ENCODE results near the gene EXOC7. TPM values are rescaled to one million over a fixed set of nuclear protein-coding genes. Genes with fewer than 3 reads are reported as not detected.

The EXOC7 gene
- total and polyA plus RNA-seq, 12 donors: 65.7 to 145 (median 95.8) TPM

DNA sequence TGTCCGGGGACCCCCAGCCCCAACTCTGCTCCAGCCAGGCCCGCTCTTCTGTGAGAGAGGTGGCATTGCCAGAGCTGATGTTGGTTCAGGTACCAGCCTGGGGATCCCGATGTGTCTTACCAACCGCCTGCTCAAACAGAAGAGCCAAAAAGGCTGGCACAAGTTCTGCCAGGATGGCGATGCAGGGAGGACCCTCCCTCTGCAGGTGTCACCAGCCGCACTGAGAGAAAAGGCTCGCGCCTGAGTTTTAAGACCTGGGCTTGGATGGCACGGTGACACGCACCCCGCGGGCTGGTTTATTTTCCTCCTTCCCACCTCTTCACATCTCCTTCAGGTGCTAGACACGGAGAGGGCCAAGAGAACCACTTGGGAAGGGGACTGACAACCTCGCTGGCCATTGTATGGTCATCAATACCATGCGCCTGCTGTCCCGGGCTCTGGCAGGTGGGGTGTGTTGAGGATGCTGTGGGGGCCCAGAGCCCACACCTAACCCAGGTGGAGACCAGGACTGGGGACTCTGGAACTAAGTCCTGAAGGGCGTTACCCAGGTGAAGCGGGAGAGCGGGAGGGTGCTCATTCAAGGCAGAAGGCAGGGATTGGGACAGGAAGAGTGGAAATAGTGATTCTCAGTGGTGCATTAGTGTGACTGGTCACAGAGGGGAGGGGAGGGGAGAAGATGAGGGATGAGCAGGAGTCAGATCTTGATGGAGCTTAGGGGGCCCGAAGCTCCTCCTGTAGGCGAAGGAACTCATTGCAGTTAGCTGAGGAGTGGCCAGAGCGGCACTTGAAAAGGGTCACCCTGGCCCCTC lies 21.2 kb upstream of the EXOC7 start:
- intact Hi-C loops (cut with DNase I): loop anchor here in 1 of 2 donors (5.0 kb wide), 2 partner anchors 58 to 173 kb away; no protein-coding TSS in a partner anchor
- no peak for TF ChIP-seq POLR2A (IDR thresholded peaks at IDR 0.05)
- TF ChIP-seq, protein P1, sequence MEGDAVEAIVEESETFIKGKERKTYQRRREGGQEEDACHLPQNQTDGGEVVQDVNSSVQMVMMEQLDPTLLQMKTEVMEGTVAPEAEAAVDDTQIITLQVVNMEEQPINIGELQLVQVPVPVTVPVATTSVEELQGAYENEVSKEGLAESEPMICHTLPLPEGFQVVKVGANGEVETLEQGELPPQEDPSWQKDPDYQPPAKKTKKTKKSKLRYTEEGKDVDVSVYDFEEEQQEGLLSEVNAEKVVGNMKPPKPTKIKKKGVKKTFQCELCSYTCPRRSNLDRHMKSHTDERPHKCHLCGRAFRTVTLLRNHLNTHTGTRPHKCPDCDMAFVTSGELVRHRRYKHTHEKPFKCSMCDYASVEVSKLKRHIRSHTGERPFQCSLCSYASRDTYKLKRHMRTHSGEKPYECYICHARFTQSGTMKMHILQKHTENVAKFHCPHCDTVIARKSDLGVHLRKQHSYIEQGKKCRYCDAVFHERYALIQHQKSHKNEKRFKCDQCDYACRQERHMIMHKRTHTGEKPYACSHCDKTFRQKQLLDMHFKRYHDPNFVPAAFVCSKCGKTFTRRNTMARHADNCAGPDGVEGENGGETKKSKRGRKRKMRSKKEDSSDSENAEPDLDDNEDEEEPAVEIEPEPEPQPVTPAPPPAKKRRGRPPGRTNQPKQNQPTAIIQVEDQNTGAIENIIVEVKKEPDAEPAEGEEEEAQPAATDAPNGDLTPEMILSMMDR (IDR thresholded peaks at IDR 0.05): peak in 1 of 6 experiments; percentile 3
- 80 to 89% (median 84%) methylated on average over 9 to 22 of the region's 22 CpGs for WGBS, 4 donors
- Histone ChIP-seq H3K36me3 (replicated peaks in 1 of 2) (no peaks in the 10 kb centered on the region), H3K9me3 (replicated peaks in 1 of 3) (no peaks in the 10 kb centered on the region), H3K27ac (no peak overlapping the region), H3K4me3 (no peak overlapping the region), H3K4me1 (replicated peaks in 1 of 2) (peaks cover 0 to 4% of the 10 kb centered on the region in 2 donors), H3K27me3 (no peaks in the 10 kb centered on the region)
- no peak for DNase-seq

DNA sequence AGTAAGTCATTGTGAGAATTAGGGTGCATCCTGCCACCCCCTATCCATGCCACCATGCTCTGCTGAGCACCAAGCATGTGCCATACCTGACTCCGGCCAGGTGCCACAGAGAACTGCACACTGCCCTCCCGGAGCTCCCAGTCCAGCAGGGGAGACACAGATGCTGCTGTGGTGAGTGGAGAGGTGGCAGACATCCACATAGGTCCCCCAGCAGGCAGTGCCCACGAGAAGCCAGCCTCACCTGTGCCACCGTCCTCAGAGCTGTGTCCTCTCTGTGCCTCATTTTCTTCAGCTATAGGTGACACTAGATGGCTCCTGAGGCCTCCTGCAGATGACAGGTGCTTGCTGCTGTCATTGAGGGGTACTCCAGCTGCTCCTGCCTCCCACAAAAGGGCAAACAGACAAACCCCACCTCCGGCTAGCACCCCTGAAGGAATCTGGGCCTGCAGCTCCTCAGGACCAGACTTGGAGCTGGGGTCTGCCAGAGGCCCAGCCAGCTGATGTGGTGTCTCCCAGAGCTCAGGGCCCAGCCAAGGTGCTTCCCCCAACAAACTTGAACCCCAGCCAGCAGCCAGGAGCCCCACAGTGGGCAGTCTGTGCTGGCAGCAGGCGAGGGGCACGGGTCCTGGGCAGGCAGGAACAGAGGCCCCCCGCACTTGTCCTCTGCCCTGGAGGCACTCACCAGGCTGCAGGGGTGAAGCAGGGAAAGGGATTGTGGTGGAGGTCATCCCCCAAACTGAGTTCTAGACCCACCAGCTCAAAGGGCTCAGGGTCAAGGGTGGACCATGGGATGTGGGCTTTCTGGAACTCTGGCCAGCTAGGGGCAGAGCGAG lies 20.4 kb upstream of the EXOC7 start:
- TF ChIP-seq, protein P1 (IDR thresholded peaks at IDR 0.05): no peak
- no peak for TF ChIP-seq POLR2A (IDR thresholded peaks at IDR 0.05)
- peaks cover 0 to 4% of the 10 kb centered on the region in 2 donors for H3K4me1 ChIP-seq (replicated peaks in 1 of 2)
- 57 to 81% (median 65%) methylated on average over 5 to 9 of the region's 9 CpGs for WGBS, 4 donors
- no peak overlapping the region for H3K27ac ChIP-seq
- no peaks in the 10 kb centered on the region for H3K9me3 ChIP-seq (replicated peaks in 1 of 3)
- H3K4me3 ChIP-seq: no peak overlapping the region
- no peaks in the 10 kb centered on the region for H3K36me3 ChIP-seq (replicated peaks in 1 of 2)
- DNase-seq: no peak
- intact Hi-C loops (cut with DNase I): loop anchor here in 1 of 2 donors (2.0 to 5.0 kb wide), 3 partner anchors 58 to 173 kb away; no protein-coding TSS in a partner anchor
- H3K27me3 ChIP-seq: no peaks in the 10 kb centered on the region

DNA sequence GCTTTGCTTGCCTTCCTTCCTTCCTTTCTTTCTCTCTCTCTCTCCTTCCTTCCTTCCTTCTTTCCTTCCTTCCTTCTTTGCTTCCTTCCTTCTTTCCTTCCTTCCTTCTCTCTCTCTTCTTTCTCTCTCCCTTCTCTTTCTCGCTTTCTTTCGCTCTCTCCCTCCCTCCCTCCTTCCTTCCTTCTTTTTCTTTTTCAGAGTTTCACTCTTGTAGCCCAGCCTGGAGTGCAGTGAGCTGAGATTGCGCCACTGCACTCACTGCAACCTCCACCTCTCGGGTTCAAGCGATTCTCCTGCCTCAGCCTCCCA lies 19.6 kb upstream of the EXOC7 start:
- TF ChIP-seq POLR2A (IDR thresholded peaks at IDR 0.05): no peak
- TF ChIP-seq, protein P1 (IDR thresholded peaks at IDR 0.05): no peak
- intact Hi-C loops (cut with DNase I): loop anchor here in 1 of 2 donors (2.0 to 5.0 kb wide), 3 partner anchors 59 to 174 kb away; no protein-coding TSS in a partner anchor
- no peak for DNase-seq
- H3K9me3 ChIP-seq (replicated peaks in 1 of 3): no peaks in the 10 kb centered on the region
- H3K36me3 ChIP-seq (replicated peaks in 1 of 2): no peaks in the 10 kb centered on the region
- 74 to 81% (median 76%) methylated on average over 5 of the region's 5 CpGs for WGBS, 4 donors
- H3K4me1 ChIP-seq (replicated peaks in 1 of 2): peaks cover 0 to 4% of the 10 kb centered on the region in 2 donors
- no peak overlapping the region for H3K4me3 ChIP-seq
- no peaks in the 10 kb centered on the region for H3K27me3 ChIP-seq
- H3K27ac ChIP-seq: no peak overlapping the region
